Osteocyte (in vitro differentiated cells): ENCODE data around the gene SH3RF3. TPM values are rescaled to one million over a fixed set of nuclear protein-coding genes. Genes with fewer than 3 reads are reported as not detected.
A peak's percentile ranks its signal among the peaks of the same experiment; 100 is the strongest.

Source experiments
- DNase-seq: peaks from one replicate; pipeline ENCODE4 v3.0.0; 2021; ENCODE audit warnings: mixed read lengths; ENCODE audit not compliant: unreplicated experiment; ENCODE audit errors: extremely low spot score
- H3K27ac Mint-ChIP-seq: one replicate; pipeline ENCODE4 v1.8.0; 2021; ENCODE audit warnings: mild to moderate bottlenecking, mixed read lengths; ENCODE audit not compliant: unreplicated experiment
- H3K27me3 Mint-ChIP-seq: one replicate; pipeline ENCODE4 v1.8.0; 2021; ENCODE audit warnings: mixed read lengths; ENCODE audit not compliant: unreplicated experiment
- H3K36me3 Mint-ChIP-seq: one replicate; pipeline ENCODE4 v1.8.0; 2021; ENCODE audit warnings: mixed read lengths; ENCODE audit not compliant: unreplicated experiment
- H3K4me1 Mint-ChIP-seq: one replicate; pipeline ENCODE4 v1.8.0; 2021; ENCODE audit warnings: mixed read lengths; ENCODE audit not compliant: unreplicated experiment
- H3K4me3 Mint-ChIP-seq: one replicate; pipeline ENCODE4 v1.8.0; 2021; ENCODE audit warnings: mild to moderate bottlenecking, moderate library complexity, mixed read lengths; ENCODE audit not compliant: unreplicated experiment
- H3K9me3 Mint-ChIP-seq: one replicate; pipeline ENCODE4 v1.8.0; 2021; ENCODE audit warnings: mixed read lengths; ENCODE audit not compliant: unreplicated experiment
- CTCF ChIP-seq: fragments of 200-600 bp; sonication (generic); IDR thresholded peaks from 2 replicates; pipeline ENCODE4 v1.5.0; 2021; ENCODE audit warnings: antibody characterized with exemption, mild to moderate bottlenecking, moderate library complexity
- total RNA-seq: library from RNA; stranded (reverse); gene quantifications from 2 replicates; pipeline ENCODE4 v1.2.1, GENCODE V29; 2021

SH3RF3 gene
- total RNA-seq, 1 donor from 2014 or later: 79.4 TPM

GRCh38 chr2:109422758-109423500 is 293.9 kb downstream of the SH3RF3 start:
- H3K36me3 Mint-ChIP-seq: peaks cover 66% of the 10 kb centered on the region
- H3K27ac Mint-ChIP-seq: no peak overlapping the region
- H3K9me3 Mint-ChIP-seq: no peaks in the 10 kb centered on the region
- DNase-seq: no peak
- H3K27me3 Mint-ChIP-seq: no peaks in the 10 kb centered on the region
- H3K4me3 Mint-ChIP-seq: no peak overlapping the region
- peaks cover 21% of the 10 kb centered on the region for H3K4me1 Mint-ChIP-seq
- TF ChIP-seq CTCF: no peak

GRCh38 chr2:109423556-109424359 is 294.8 kb downstream of the SH3RF3 start:
- Mint-ChIP-seq H3K4me3 (no peak overlapping the region), H3K27me3 (no peaks in the 10 kb centered on the region), H3K27ac (no peak overlapping the region)

GRCh38 chr2:109425411-109425810 is 296.4 kb downstream of the SH3RF3 start:
- TF ChIP-seq CTCF: no peak
- Mint-ChIP-seq H3K4me3 (no peak overlapping the region), H3K27ac (no peak overlapping the region), H3K36me3 (peaks cover 60% of the 10 kb centered on the region), H3K9me3 (no peaks in the 10 kb centered on the region), H3K4me1 (peaks cover 19% of the 10 kb centered on the region), H3K27me3 (no peaks in the 10 kb centered on the region)
- DNase-seq: no peak

More at GRCh38 chr2:109423556-109424359, 294.8 kb downstream of the SH3RF3 start:
- Mint-ChIP-seq H3K36me3 (peaks cover 70% of the 10 kb centered on the region), H3K4me1 (peaks cover 23% of the 10 kb centered on the region), H3K9me3 (no peaks in the 10 kb centered on the region)
- no peak for TF ChIP-seq CTCF
- no peak for DNase-seq

DNA sequence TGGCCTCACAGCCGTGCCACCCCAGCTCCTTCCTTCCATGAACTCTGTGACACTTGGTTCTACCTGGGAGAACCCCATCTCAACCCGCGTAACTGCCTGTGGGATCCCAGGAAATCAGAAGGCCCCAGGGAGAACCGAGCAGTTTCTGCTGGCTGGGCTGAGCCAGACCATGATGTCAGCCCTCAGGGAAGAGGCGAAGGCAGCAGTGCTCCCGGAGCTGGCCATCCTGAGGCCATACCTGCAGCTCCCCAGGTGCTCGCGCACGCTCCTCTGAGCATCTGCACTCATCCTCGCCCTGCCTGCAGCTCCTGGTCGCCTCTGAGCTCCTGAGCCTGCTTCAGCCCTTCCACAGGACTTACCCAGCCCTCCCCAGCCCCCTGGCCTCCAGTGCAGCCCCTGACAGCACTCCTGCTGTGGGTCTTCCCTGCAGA is 298.7 kb downstream of the SH3RF3 start:
- DNase-seq: no peak
- H3K4me1 Mint-ChIP-seq: peaks cover 18% of the 10 kb centered on the region
- no peak for TF ChIP-seq CTCF
- H3K4me3 Mint-ChIP-seq: no peak overlapping the region
- peaks cover 48% of the 10 kb centered on the region for H3K36me3 Mint-ChIP-seq
- no peaks in the 10 kb centered on the region for H3K9me3 Mint-ChIP-seq
- H3K27me3 Mint-ChIP-seq: no peaks in the 10 kb centered on the region
- peak overlapping the region; percentile 57 for H3K27ac Mint-ChIP-seq

GRCh38 chr2:109428281-109428680 is 299.3 kb downstream of the SH3RF3 start:
- peaks cover 48% of the 10 kb centered on the region for H3K36me3 Mint-ChIP-seq
- H3K9me3 Mint-ChIP-seq: no peaks in the 10 kb centered on the region
- H3K27me3 Mint-ChIP-seq: no peaks in the 10 kb centered on the region
- no peak overlapping the region for H3K4me3 Mint-ChIP-seq
- peaks cover 16% of the 10 kb centered on the region for H3K4me1 Mint-ChIP-seq
- H3K27ac Mint-ChIP-seq: peak overlapping the region; percentile 57
- no peak for TF ChIP-seq CTCF
- no peak for DNase-seq
